HG02588 (cell line): ENCODE data around the gene LAMA3.

Source experiments
- ATAC-seq: cut with Tn5 transposase; IDR thresholded peaks from one replicate; pipeline ENCODE4 v1.9.1; 2021; ENCODE audit warnings: mild to moderate bottlenecking, moderate library complexity; ENCODE audit not compliant: unreplicated experiment

Gene LAMA3

DNA sequence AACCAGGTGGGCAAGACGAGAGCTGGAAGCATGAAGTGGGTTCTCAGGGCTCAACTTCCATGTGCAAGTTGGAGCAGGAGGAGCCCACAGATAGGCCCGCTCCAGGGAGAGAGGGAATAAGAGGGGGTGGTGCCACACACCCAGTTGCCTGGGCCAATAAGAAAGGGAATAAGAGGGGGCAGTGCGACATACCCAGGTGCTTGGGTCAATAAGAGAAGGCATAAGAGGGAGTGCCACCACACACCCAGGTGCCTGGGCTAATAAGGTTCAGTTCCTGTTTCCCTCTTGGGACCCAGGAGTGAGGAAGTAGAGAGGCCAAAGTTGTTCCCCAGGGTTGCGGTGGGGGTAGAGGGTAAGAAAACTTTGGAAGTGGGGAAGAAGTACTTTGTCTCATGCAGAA is 127.5 kb downstream of the LAMA3 start:
- ATAC-seq = no peak

- no peak for ATAC-seq
Measured at GRCh38 chr18:23819001-23819400, 129.7 kb downstream of the LAMA3 start.

- no peak for ATAC-seq
Measured at GRCh38 chr18:23822590-23823385, 133.5 kb downstream of the LAMA3 start.

GRCh38 chr18:23824240-23824639 is 135.0 kb downstream of the LAMA3 start:
- ATAC-seq = no peak

- ATAC-seq = no peak
Measured at GRCh38 chr18:23824669-23825068, 135.4 kb downstream of the LAMA3 start.

DNA sequence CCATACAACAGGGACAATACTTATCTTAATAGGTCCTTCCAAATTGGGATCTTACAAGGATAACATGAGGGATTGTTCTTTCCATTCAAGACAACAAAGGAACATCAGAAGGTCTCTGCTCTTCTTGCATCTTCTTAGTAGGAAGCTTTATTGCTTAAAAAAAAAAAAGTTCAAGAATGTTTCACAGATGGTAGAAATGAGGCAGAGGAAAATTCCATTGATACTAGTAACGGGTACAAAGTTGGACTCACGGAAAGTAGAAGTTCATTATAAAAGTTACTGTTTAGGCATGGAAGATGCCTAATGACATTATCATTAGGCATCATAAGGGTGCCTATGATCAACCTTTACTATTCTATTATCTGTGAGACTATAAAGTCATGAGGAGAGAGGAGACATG is 136.2 kb downstream of the LAMA3 start:
- ATAC-seq = no peak

DNA sequence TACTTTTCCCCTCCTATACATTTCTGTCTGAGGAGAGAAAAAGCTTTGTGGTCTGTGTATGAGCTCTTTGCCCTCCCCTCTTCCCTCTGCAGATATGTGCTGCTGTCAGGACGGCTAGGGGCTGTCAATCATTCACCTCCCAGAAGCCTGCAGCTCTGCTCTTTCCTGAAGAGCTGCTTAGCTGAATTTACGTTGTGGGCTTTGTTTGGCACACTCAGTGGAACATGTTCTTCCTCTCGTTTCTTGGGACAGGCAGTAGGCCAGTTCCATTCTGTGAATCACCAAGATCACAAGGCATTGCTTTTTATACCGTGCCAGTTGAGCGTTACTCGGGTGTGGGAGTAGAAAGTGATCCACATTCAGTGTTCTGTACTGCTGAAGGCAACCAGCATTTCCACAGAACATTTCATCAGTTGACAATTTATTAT is 136.7 kb downstream of the LAMA3 start:
- no peak for ATAC-seq

GRCh38 chr18:23826850-23827620 is 137.8 kb downstream of the LAMA3 start:
- no peak for ATAC-seq

DNA sequence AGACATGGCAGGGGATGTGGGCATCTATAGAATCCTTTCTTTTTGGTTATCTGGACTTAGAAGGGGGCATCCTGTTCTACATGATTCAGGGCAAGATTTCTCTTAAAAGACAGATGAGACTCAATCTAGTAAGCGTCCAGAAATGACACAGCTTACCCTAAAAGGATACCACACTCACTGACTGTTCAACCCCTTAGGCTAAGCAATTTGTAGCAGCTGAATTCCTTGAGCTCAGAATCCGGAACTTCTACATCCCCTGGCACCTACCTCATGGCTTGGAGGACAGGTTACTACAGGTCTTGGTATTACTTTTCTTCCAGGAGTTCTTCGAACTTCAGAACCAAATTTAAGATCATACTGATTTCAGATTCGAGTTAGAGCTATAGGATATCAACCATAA is 138.4 kb downstream of the LAMA3 start:
- no peak for ATAC-seq

GRCh38 chr18:23828426-23828825 is 139.2 kb downstream of the LAMA3 start:
- ATAC-seq = peak; percentile 85

GRCh38 chr18:23832911-23833310 is 143.7 kb downstream of the LAMA3 start:
- no peak for ATAC-seq

GRCh38 chr18:23833714-23834113 is 144.5 kb downstream of the LAMA3 start:
- no peak for ATAC-seq

GRCh38 chr18:23835091-23835490 is 145.8 kb downstream of the LAMA3 start:
- ATAC-seq = no peak

DNA sequence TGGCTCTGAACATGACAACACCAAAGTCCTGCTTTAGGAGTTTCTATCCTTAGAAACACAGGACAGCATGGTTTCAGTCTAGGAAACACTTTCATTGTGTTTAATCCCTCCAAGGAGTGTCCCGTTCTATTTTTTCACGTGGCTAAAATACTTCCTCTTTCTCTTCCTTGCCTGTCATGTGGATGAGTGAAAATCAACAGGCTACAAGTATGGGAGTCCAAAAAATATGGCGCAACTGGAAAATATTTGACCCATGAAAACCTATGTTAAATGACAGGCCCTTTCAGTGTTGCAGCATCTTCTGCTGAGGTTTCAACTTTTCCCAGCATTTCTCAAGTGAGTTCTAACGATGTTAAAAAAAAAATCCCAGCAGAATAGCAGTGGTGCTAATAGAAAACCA is 146.3 kb downstream of the LAMA3 start:
- ATAC-seq = no peak

- ATAC-seq = no peak
Measured at GRCh38 chr18:23837591-23837990, 148.3 kb downstream of the LAMA3 start.

GRCh38 chr18:23838233-23838632 is 149.0 kb downstream of the LAMA3 start:
- no peak for ATAC-seq

DNA sequence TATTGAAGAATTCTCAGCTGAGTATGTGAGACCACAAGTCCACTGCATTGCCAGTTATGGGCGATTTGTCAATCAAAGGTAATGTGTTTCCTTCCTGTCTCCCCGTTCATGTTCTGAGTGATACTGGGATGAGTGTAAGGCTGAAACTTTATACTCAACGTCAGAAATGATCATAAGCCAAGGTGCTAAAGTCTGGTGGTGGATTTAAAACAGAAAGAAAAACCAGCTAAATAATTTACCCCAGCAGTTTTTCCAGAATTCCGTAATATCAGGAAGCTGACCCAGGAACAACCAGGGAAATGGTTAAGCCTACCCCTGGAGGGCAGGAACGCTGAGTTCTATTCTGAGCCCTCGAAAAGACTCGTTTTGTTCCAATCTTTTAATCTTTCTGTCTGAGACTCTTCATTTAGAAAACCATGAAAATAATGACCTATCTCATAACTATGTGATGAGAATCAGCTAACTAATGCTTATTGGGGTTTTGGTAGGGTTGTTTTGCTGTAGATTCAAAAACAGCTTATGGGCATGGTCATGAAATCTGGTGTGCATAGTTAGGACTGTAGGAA is 149.6 kb downstream of the LAMA3 start:
- ATAC-seq = no peak

- no peak for ATAC-seq
Measured at GRCh38 chr18:23842305-23842704, 153.1 kb downstream of the LAMA3 start.

- no peak for ATAC-seq
Measured at GRCh38 chr18:23844991-23845680, 155.9 kb downstream of the LAMA3 start.

GRCh38 chr18:23845988-23846630 is 156.9 kb downstream of the LAMA3 start:
- no peak for ATAC-seq
